Measurements from ENCODE around the gene HMGN4. TPM values are rescaled to one million over a fixed set of nuclear protein-coding genes. Genes with fewer than 3 reads are reported as not detected.

The HMGN4 gene
- total RNA-seq, 1 donor from 2014 or later, result 49.4 TPM

GRCh38 chr6:26563488-26563887 lies 25.3 kb downstream of the HMGN4 start:
- no peak overlapping the region for H3K9ac ChIP-seq (ENCODE audit: low read length)

GRCh38 chr6:26568601-26569432 lies 30.7 kb downstream of the HMGN4 start:
- Histone ChIP-seq H3K9ac (ENCODE audit: low read length) (peak overlapping the region; percentile 65), H3K27ac (ENCODE audit: low read depth, low read length) (no peak overlapping the region), H4K20me1 (ENCODE audit: insufficient read depth, low read length) (no peaks in the 10 kb centered on the region), H3K4me3 (ENCODE audit: insufficient read depth, low read depth, low read length) (peak overlapping the region; percentile 80), H2AFZ (ENCODE audit: low read depth, low read length) (peak overlapping the region; percentile 65), H3K36me3 (ENCODE audit: insufficient read depth, low read length) (no peaks in the 10 kb centered on the region), H3K4me1 (ENCODE audit: insufficient read depth, low read length) (no peaks in the 10 kb centered on the region), H3K4me2 (ENCODE audit: low read length) (peak overlapping the region; percentile 83), H3K27me3 (ENCODE audit: insufficient read depth, low read length) (no peaks in the 10 kb centered on the region), H3K79me2 (ENCODE audit: insufficient read depth, low read length) (no peaks in the 10 kb centered on the region), H3K9me3 (ENCODE audit: insufficient read depth, low read depth, low read length) (no peaks in the 10 kb centered on the region)
- DNase-seq (ENCODE audit: low read depth) (peak; percentile 64), FAIRE-seq (peak; percentile 62)
- peaks cover 3% of the 10 kb centered on the region for H3K4me1 Mint-ChIP-seq (ENCODE audit: low read depth, unreplicated experiment)
- no peaks in the 10 kb centered on the region for H3K27me3 Mint-ChIP-seq (ENCODE audit: low read depth, unreplicated experiment)
- H3K27ac Mint-ChIP-seq (ENCODE audit: unreplicated experiment), result peak overlapping the region; percentile 81
- H3K9me3 Mint-ChIP-seq (ENCODE audit: unreplicated experiment), result no peaks in the 10 kb centered on the region
- H3K4me3 Mint-ChIP-seq (ENCODE audit: unreplicated experiment), result peak overlapping the region; percentile 96
- no peaks in the 10 kb centered on the region for H3K36me3 Mint-ChIP-seq (ENCODE audit: low read depth, unreplicated experiment)
- TF ChIP-seq EZH2 (IDR thresholded peaks at IDR 0.05; ENCODE audit: insufficient read depth, low read length) (no peak), CTCF (IDR thresholded peaks at IDR 0.05; ENCODE audit: insufficient read depth, low read depth, low read length) (no peak)

More at GRCh38 chr6:26563488-26563887, 25.3 kb downstream of the HMGN4 start:
- no peaks in the 10 kb centered on the region for H3K36me3 Mint-ChIP-seq (ENCODE audit: low read depth, unreplicated experiment)
- Histone ChIP-seq H3K4me1 (ENCODE audit: insufficient read depth, low read length) (no peaks in the 10 kb centered on the region), H3K4me3 (ENCODE audit: insufficient read depth, low read depth, low read length) (no peak overlapping the region), H3K27me3 (ENCODE audit: insufficient read depth, low read length) (no peaks in the 10 kb centered on the region), H2AFZ (ENCODE audit: low read depth, low read length) (no peak overlapping the region), H3K36me3 (ENCODE audit: insufficient read depth, low read length) (no peaks in the 10 kb centered on the region), H3K79me2 (ENCODE audit: insufficient read depth, low read length) (no peaks in the 10 kb centered on the region), H3K4me2 (ENCODE audit: low read length) (no peak overlapping the region), H4K20me1 (ENCODE audit: insufficient read depth, low read length) (no peaks in the 10 kb centered on the region), H3K27ac (ENCODE audit: low read depth, low read length) (no peak overlapping the region), H3K9me3 (ENCODE audit: insufficient read depth, low read depth, low read length) (no peaks in the 10 kb centered on the region)
- no peak overlapping the region for H3K27ac Mint-ChIP-seq (ENCODE audit: unreplicated experiment)
- no peaks in the 10 kb centered on the region for H3K9me3 Mint-ChIP-seq (ENCODE audit: unreplicated experiment)
- H3K4me3 Mint-ChIP-seq (ENCODE audit: unreplicated experiment), result no peak overlapping the region
- peaks cover 2% of the 10 kb centered on the region for H3K27me3 Mint-ChIP-seq (ENCODE audit: low read depth, unreplicated experiment)
- TF ChIP-seq CTCF (IDR thresholded peaks at IDR 0.05; ENCODE audit: insufficient read depth, low read depth, low read length), result no peak
- TF ChIP-seq EZH2 (IDR thresholded peaks at IDR 0.05; ENCODE audit: insufficient read depth, low read length), result no peak
- no peaks in the 10 kb centered on the region for H3K4me1 Mint-ChIP-seq (ENCODE audit: low read depth, unreplicated experiment)
- DNase-seq (ENCODE audit: low read depth) (no peak), FAIRE-seq (no peak)

- DNase-seq (ENCODE audit: low read depth) (no peak), FAIRE-seq (no peak)
- Mint-ChIP-seq H3K9me3 (ENCODE audit: unreplicated experiment) (no peaks in the 10 kb centered on the region), H3K4me1 (ENCODE audit: low read depth, unreplicated experiment) (peaks cover 3% of the 10 kb centered on the region), H3K36me3 (ENCODE audit: low read depth, unreplicated experiment) (no peaks in the 10 kb centered on the region), H3K27ac (ENCODE audit: unreplicated experiment) (no peak overlapping the region), H3K4me3 (ENCODE audit: unreplicated experiment) (peak overlapping the region; percentile 96), H3K27me3 (ENCODE audit: low read depth, unreplicated experiment) (no peaks in the 10 kb centered on the region)
- TF ChIP-seq EZH2 (IDR thresholded peaks at IDR 0.05; ENCODE audit: insufficient read depth, low read length), result no peak
- no peak for TF ChIP-seq CTCF (IDR thresholded peaks at IDR 0.05; ENCODE audit: insufficient read depth, low read depth, low read length)
- Histone ChIP-seq H3K4me1 (ENCODE audit: insufficient read depth, low read length) (no peaks in the 10 kb centered on the region), H2AFZ (ENCODE audit: low read depth, low read length) (peak overlapping the region; percentile 63), H3K79me2 (ENCODE audit: insufficient read depth, low read length) (no peaks in the 10 kb centered on the region), H3K9ac (ENCODE audit: low read length) (peak overlapping the region; percentile 65), H3K9me3 (ENCODE audit: insufficient read depth, low read depth, low read length) (no peaks in the 10 kb centered on the region), H3K27me3 (ENCODE audit: insufficient read depth, low read length) (no peaks in the 10 kb centered on the region), H3K27ac (ENCODE audit: low read depth, low read length) (no peak overlapping the region), H3K4me3 (ENCODE audit: insufficient read depth, low read depth, low read length) (peak overlapping the region; percentile 80), H3K4me2 (ENCODE audit: low read length) (peak overlapping the region; percentile 83), H4K20me1 (ENCODE audit: insufficient read depth, low read length) (no peaks in the 10 kb centered on the region), H3K36me3 (ENCODE audit: insufficient read depth, low read length) (no peaks in the 10 kb centered on the region)
Measured at GRCh38 chr6:26569433-26569764, 31.2 kb downstream of the HMGN4 start.
